ENCODE measurements around the gene VAC14.

- no peak for TF ChIP-seq REST (IDR thresholded peaks at IDR 0.05; ENCODE audit: insufficient read depth in 1 of 2, low read depth in 2 of 2, low read length in 2 of 2)
- no peak for TF ChIP-seq POLR2AphosphoS5 (IDR thresholded peaks at IDR 0.05; ENCODE audit: low read depth, low read length)
Measured at GRCh38 chr16:70758786-70759185, 42.2 kb downstream of the VAC14 start.
